Body of pancreas (tissue), 4 donors: ENCODE measurements around the gene TCN2. TPM values are rescaled to one million over a fixed set of nuclear protein-coding genes. Genes with fewer than 3 reads are reported as not detected.
"Not testable (repeated sequence)": the region's sequence is repeated elsewhere in the genome, so short reads cannot be mapped to it uniquely, and the experiment has no call there.

Experiments
- ATAC-seq: fragments of 150-250 bp; one replicate; pipeline ENCODE4 v1.9.1; 2016
- DNase-seq, 4 donors: peaks; one replicate each; pipeline ENCODE4 v3.0.0-alpha.2; 2019
- H3K27ac ChIP-seq, 4 donors: fragments of 200-600 bp; sonication (generic); 1 replicate in 3 of 4; 2 replicates in 1 of 4; pipeline versions ENCODE4 v1.5.1 to v1.6.1; 2016 to 2019; ENCODE audit warnings: mild to moderate bottlenecking in 1 of 4, mixed read lengths in 1 of 4, moderate library complexity in 1 of 4
- H3K27me3 ChIP-seq, 2 donors: fragments of 200-600 bp; sonication (generic); one replicate each; pipeline ENCODE4 v1.6.0; 2016; ENCODE audit warnings: mild to moderate bottlenecking in 1 of 2
- H3K36me3 ChIP-seq, 2 donors: fragments of 200-600 bp; sonication (generic); replicated peaks in 1 of 2; 2 replicates each; pipeline ENCODE4 v1.5.1; 2016; ENCODE audit warnings: low read depth in 2 of 2; ENCODE audit not compliant: insufficient read depth in 1 of 2
- H3K4me1 ChIP-seq: fragments of 200-600 bp; sonication (generic); one replicate; pipeline ENCODE4 v1.6.0; 2016
- H3K4me3 ChIP-seq, 2 donors: fragments of 200-600 bp; sonication (generic); 1 replicate in 1 of 2; 2 replicates in 1 of 2; pipeline ENCODE4 v1.5.1; 2016 to 2019
- H3K9me3 ChIP-seq, 3 donors: fragments of 200-600 bp; sonication (generic); 1 replicate in 2 of 3; 2 replicates in 1 of 3; pipeline ENCODE4 v1.5.1; 2016
- POLR2A ChIP-seq, 3 donors: fragments of 450-650 bp; IDR thresholded peaks; one replicate each; pipeline ENCODE4 v1.6.1; 2016; ENCODE audit warnings: antibody characterized with exemption in 3 of 3, mild to moderate bottlenecking in 2 of 3
- WGBS, 2 donors: methylation state at CpG; one replicate each; pipeline ENCODE4 v1.1.5; 2017; 5-methylcytosine and 5-hydroxymethylcytosine counted together
- intact Hi-C: fragments of 100-400 bp; cut with DNase I; formaldehyde crosslinking; loops from one replicate; pipeline ENCODE4 v1.15.1; 2023
- total RNA-seq, 2 donors: library from RNA; depleted of rRNA; stranded (reverse); fragments of >200 nt; gene quantifications; one replicate each; pipeline ENCODE4 v1.1.0, GENCODE V29; 2016
- TF ChIP-seq, protein P1 (sequence below), 7 experiments: fragments of 450-650 bp in 4 of 7; fragments of 200-600 bp in 3 of 7; sonication (generic) in 3 of 7; IDR thresholded peaks; one replicate each; pipeline ENCODE4 v1.5.1; 2016 to 2019; ENCODE audit warnings: antibody characterized with exemption in 7 of 7

Gene TCN2
- total RNA-seq, 2 donors from 2014 or later: 14.8 to 16.3 TPM

DNA sequence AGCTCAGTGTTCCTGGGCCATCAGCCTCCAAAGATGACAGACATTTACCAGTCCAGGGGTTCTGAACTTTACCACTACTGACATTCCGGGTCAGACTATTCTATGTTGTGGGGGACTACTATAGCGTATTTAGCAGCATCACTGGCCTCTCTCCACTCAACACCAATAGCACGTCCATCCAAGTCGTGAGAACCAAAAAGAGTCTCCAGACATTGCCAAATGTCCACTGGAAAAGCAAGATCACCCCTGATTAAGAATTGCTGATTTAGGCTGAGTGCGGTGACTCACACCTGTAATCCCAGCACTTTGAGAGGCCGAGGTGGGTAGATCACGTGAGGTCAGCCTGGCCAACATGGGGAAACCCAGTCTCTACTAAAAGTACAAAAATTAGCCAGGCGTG is 20.6 kb upstream of the TCN2 start:
- DNase-seq: no peak
- Histone ChIP-seq H3K9me3 (no peaks in the 10 kb centered on the region), H3K36me3 (peaks cover 21 to 56% of the 10 kb centered on the region in 2 donors), H3K27ac (no peak overlapping the region), H3K27me3 (no peaks in the 10 kb centered on the region), H3K4me3 (no peak overlapping the region), H3K4me1 (peaks cover 10% of the 10 kb centered on the region)
- intact Hi-C loops: no loop called here
- TF ChIP-seq, protein P1, sequence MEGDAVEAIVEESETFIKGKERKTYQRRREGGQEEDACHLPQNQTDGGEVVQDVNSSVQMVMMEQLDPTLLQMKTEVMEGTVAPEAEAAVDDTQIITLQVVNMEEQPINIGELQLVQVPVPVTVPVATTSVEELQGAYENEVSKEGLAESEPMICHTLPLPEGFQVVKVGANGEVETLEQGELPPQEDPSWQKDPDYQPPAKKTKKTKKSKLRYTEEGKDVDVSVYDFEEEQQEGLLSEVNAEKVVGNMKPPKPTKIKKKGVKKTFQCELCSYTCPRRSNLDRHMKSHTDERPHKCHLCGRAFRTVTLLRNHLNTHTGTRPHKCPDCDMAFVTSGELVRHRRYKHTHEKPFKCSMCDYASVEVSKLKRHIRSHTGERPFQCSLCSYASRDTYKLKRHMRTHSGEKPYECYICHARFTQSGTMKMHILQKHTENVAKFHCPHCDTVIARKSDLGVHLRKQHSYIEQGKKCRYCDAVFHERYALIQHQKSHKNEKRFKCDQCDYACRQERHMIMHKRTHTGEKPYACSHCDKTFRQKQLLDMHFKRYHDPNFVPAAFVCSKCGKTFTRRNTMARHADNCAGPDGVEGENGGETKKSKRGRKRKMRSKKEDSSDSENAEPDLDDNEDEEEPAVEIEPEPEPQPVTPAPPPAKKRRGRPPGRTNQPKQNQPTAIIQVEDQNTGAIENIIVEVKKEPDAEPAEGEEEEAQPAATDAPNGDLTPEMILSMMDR (IDR thresholded peaks at IDR 0.05): no peak
- TF ChIP-seq POLR2A (IDR thresholded peaks at IDR 0.05): no peak
- WGBS, 2 donors: 91 to 95% methylated on average over 6 to 8 of the region's 8 CpGs
- ATAC-seq: no peak

DNA sequence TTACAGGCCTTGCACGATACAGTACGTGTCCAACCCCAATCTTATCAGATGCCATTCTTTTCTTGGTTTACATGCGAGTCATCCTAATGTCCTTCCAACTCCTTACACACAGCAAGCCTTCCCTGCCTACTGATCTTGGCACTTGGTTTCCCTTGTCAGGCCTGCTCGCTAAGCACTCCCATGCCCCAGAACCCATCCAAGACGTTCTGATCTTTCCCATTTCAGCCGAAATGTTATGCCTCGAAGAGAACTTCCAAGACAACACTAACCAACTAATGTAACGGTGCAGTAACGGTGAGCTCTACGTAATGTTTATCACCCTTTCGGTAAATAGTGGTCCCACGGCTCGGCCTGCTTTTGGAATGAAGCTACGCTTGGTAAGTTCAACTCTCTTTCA is 15.8 kb upstream of the TCN2 start:
- TF ChIP-seq, protein P1 (IDR thresholded peaks at IDR 0.05): no peak
- no peak for TF ChIP-seq POLR2A (IDR thresholded peaks at IDR 0.05)
- DNase-seq (no peak), ATAC-seq (no peak)
- Histone ChIP-seq H3K9me3 (no peaks in the 10 kb centered on the region), H3K4me3 (peak overlapping the region; percentile 48 to 54), H3K27me3 (no peaks in the 10 kb centered on the region), H3K4me1 (peaks cover 28% of the 10 kb centered on the region), H3K36me3 (peaks cover 14 to 26% of the 10 kb centered on the region in 2 donors), H3K27ac (peak overlapping the region; percentile 79 to 93 (median 86))
- WGBS, 2 donors: 2% methylated on average over 14 of the region's 14 CpGs
- intact Hi-C loops: no loop called here

DNA sequence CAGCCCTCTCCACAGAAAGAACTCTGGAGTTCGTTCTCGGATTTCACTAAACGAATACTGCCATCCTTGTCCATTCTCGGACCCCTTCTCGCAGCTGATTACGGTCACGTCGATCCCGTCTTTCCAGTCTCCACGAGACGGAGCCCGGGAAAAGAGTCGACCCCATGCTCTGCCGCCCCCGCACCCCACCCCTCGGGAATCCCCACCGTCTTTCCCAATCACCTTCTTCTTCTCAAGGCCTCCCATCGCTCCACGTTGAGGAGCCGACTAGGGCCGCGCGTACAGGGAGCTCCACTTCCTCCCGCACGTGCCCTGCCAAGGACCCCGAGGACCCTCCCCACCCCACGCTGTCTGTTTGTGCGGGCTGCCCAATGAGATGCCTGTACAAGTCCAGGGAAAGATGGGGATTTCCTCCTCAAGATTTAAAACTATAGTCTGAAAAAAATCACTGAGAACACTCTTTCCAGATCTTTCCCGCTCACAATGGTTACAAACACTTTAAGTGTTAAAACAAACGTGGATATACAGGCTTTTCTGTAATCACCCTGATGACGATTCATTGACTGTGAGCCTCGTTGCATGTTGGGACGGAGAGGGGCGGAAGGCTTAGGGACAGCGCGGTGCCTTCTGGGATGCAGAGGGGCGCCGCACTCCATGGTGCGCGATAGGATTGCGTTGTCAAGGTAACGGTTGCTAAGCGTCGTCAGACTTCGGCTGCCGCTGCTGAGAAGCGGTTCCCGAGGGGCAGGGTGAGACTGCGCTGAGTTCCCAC is 15.2 kb upstream of the TCN2 start, which contains the start of gene PES1:
Gene PES1, minus strand, starts transcription at position 323 of the 772 bp plus-strand sequence. Its CDS starts 77 bp downstream, at position 246.
- intact Hi-C loops: no loop called here
- DNase-seq (peak; percentile 97 to 98 (median 97)), ATAC-seq (peak; percentile 99)
- peaks cover 34% of the 10 kb centered on the region for H3K4me1 ChIP-seq
- peak within 1 kb of the TSS; percentile 48 to 54 for H3K4me3 ChIP-seq
- peak in 2 of 3 donors; percentile 54 to 55 for TF ChIP-seq POLR2A (IDR thresholded peaks at IDR 0.05)
- TF ChIP-seq, protein P1 (IDR thresholded peaks at IDR 0.05): no peak
- H3K36me3 ChIP-seq: peaks cover 14 to 20% of the 10 kb centered on the region in 2 donors
- peak within 1 kb of the TSS; percentile 79 to 93 (median 86) for H3K27ac ChIP-seq
- no peaks in the 10 kb centered on the region for H3K27me3 ChIP-seq
- no peaks in the 10 kb centered on the region for H3K9me3 ChIP-seq
- WGBS, 2 donors: 0% methylated on average over 40 to 49 of the region's 49 CpGs

DNA sequence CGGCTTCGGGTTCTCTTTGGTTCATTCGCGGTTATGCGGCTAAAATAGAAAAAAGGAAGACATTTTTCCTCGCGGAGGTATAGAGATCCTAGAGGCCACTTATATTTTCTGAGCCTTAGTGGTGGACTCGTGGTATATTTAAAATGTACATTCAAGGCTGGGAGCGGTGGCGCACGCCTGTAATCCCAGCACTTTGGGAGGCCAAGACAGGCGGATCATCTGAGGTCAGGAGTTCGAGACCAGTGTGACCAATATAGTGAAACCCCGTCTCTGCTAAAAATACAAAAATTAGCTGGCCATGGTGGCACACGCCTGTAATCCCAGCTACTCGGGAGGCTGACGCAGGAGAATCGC is 14.6 kb upstream of the TCN2 start:
- Histone ChIP-seq H3K36me3 (peaks cover 8 to 15% of the 10 kb centered on the region in 2 donors), H3K27ac (peak overlapping the region in 2 of 4 donors; percentile 79 to 89), H3K4me1 (peaks cover 38% of the 10 kb centered on the region)
- intact Hi-C loops, H3K4me3 ChIP-seq, DNase-seq, ATAC-seq, H3K9me3 ChIP-seq, H3K27me3 ChIP-seq: not testable (repeated sequence)
- TF ChIP-seq, protein P1 (IDR thresholded peaks at IDR 0.05): peak in 1 of 7 experiments; percentile 8
- WGBS, 2 donors: 23 to 28% methylated on average over 18 of the region's 18 CpGs
